ENCODE results near the gene ADPRS. TPM values are rescaled to one million over a fixed set of nuclear protein-coding genes. Genes with fewer than 3 reads are reported as not detected.

ADPRS gene
- total RNA-seq, 1 experiment from 2014 or later: 26.5 TPM

- Mint-ChIP-seq H3K27me3 (ENCODE audit: unreplicated experiment) (peaks cover 50% of the 10 kb centered on the region), H3K4me3 (ENCODE audit: low read depth, unreplicated experiment) (no peak overlapping the region), H3K27ac (ENCODE audit: unreplicated experiment) (no peak overlapping the region), H3K36me3 (ENCODE audit: insufficient read depth, unreplicated experiment) (no peaks in the 10 kb centered on the region), H3K4me1 (ENCODE audit: low read depth, unreplicated experiment) (no peaks in the 10 kb centered on the region), H3K9me3 (ENCODE audit: low read depth, unreplicated experiment) (no peaks in the 10 kb centered on the region)
- intact Hi-C loops (cut with micrococcal nuclease; ENCODE audit: unreplicated experiment): no loop called here
- BruUV-seq (replicated peaks): no TSS peak
- no peak for DNase-seq
- no peak for TF ChIP-seq CTCF (IDR thresholded peaks at IDR 0.05; ENCODE audit: unreplicated experiment)
- CTCF ChIA-PET: interaction anchor here (0.7 kb wide), 1 partner anchor 65 kb away, joined by 5 read pairs; no protein-coding TSS in a partner anchor
Observed at GRCh38 chr1:36115200-36115669, 26.5 kb downstream of the ADPRS start.

GRCh38 chr1:36115931-36116330 is 27.2 kb downstream of the ADPRS start:
- no peak for DNase-seq
- Mint-ChIP-seq H3K4me1 (ENCODE audit: low read depth, unreplicated experiment) (no peaks in the 10 kb centered on the region), H3K36me3 (ENCODE audit: insufficient read depth, unreplicated experiment) (no peaks in the 10 kb centered on the region), H3K27me3 (ENCODE audit: unreplicated experiment) (peaks cover 46% of the 10 kb centered on the region), H3K27ac (ENCODE audit: unreplicated experiment) (no peak overlapping the region), H3K4me3 (ENCODE audit: low read depth, unreplicated experiment) (no peak overlapping the region), H3K9me3 (ENCODE audit: low read depth, unreplicated experiment) (no peaks in the 10 kb centered on the region)
- intact Hi-C loops (cut with micrococcal nuclease; ENCODE audit: unreplicated experiment): no loop called here
- CTCF ChIA-PET: interaction anchor here (0.7 kb wide), 1 partner anchor 66 kb away, joined by 5 read pairs; no protein-coding TSS in a partner anchor
- TF ChIP-seq CTCF (IDR thresholded peaks at IDR 0.05; ENCODE audit: unreplicated experiment): no peak
- no TSS peak for BruUV-seq (replicated peaks)

GRCh38 chr1:36116901-36117300 is 28.2 kb downstream of the ADPRS start:
- H3K27ac Mint-ChIP-seq (ENCODE audit: unreplicated experiment): no peak overlapping the region

GRCh38 chr1:36118447-36119204 is 29.9 kb downstream of the ADPRS start:
- TF ChIP-seq CTCF (IDR thresholded peaks at IDR 0.05; ENCODE audit: unreplicated experiment): no peak
- intact Hi-C loops (cut with micrococcal nuclease; ENCODE audit: unreplicated experiment): no loop called here
- H3K27me3 Mint-ChIP-seq (ENCODE audit: unreplicated experiment): peaks cover 47% of the 10 kb centered on the region
- BruUV-seq (replicated peaks): no TSS peak
- no peak overlapping the region for H3K4me3 Mint-ChIP-seq (ENCODE audit: low read depth, unreplicated experiment)
- H3K36me3 Mint-ChIP-seq (ENCODE audit: insufficient read depth, unreplicated experiment): no peaks in the 10 kb centered on the region
- no peak for DNase-seq
- CTCF ChIA-PET: interaction anchor here (0.7 to 1.3 kb wide), 2 partner anchors 15 to 17 kb away, joined by 4 to 8 read pairs; no protein-coding TSS in a partner anchor
- no peaks in the 10 kb centered on the region for H3K4me1 Mint-ChIP-seq (ENCODE audit: low read depth, unreplicated experiment)
- H3K27ac Mint-ChIP-seq (ENCODE audit: unreplicated experiment): no peak overlapping the region
- H3K9me3 Mint-ChIP-seq (ENCODE audit: low read depth, unreplicated experiment): no peaks in the 10 kb centered on the region

More at GRCh38 chr1:36116901-36117300, 28.2 kb downstream of the ADPRS start:
- H3K36me3 Mint-ChIP-seq (ENCODE audit: insufficient read depth, unreplicated experiment): no peaks in the 10 kb centered on the region
- no peaks in the 10 kb centered on the region for H3K9me3 Mint-ChIP-seq (ENCODE audit: low read depth, unreplicated experiment)
- no TSS peak for BruUV-seq (replicated peaks)
- no peak for DNase-seq
- CTCF ChIA-PET: interaction anchor here (0.5 kb wide), 1 partner anchor 82 kb away, joined by 3 read pairs; no protein-coding TSS in a partner anchor
- no peak for TF ChIP-seq CTCF (IDR thresholded peaks at IDR 0.05; ENCODE audit: unreplicated experiment)
- no peaks in the 10 kb centered on the region for H3K4me1 Mint-ChIP-seq (ENCODE audit: low read depth, unreplicated experiment)
- no peak overlapping the region for H3K4me3 Mint-ChIP-seq (ENCODE audit: low read depth, unreplicated experiment)
- peaks cover 44% of the 10 kb centered on the region for H3K27me3 Mint-ChIP-seq (ENCODE audit: unreplicated experiment)
- intact Hi-C loops (cut with micrococcal nuclease; ENCODE audit: unreplicated experiment): no loop called here

Measured in Calu3 (cell line).